ENCODE data around the gene IGSF9B.

The IGSF9B gene

DNA sequence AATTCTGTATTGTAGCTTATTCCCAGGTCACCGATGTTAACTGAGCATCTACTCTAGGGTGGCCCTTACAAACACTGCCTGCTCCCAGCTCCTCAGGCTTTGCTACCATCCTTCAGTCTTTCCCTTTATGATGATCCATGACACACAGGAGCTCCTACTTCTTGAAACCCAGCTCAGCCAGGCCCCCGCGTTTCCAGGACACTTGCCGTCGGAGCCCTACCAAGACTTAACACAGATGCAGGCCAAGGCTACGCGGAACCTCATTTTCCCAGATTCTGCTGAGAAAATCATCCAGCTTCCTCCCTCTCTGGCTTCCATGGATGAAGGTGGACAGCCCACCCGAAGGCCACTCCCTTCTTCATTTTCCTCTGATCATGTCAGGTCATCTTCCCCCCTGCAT lies 18.6 kb downstream of the IGSF9B start:
- DNase-seq (ENCODE audit: low spot score) = no peak

- no peak for DNase-seq (ENCODE audit: low spot score)
Measured at GRCh38 chr11:133937468-133937867, 19.3 kb downstream of the IGSF9B start.

- no peak for DNase-seq (ENCODE audit: low spot score)
Measured at GRCh38 chr11:133937015-133937414, 19.8 kb downstream of the IGSF9B start.

DNA sequence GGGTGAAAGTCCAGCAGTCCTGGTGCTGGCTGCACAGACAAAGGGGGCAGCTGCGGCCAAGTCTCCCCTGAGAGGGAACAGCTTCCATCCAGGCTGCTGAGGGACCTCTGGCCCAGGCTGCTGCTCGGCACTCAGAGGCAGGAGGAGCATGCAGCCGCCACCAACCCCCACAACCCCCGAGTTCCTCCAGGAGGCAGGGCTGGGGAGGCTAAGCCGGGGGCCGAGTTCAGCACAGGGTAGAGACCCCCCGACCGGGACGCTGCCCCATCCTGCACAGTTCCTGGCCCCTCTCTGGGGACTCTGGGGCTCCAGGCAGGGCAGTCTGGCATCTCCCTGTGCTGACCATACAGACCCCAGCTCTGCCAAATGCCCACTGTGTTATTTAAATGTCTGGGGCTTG lies 20.2 kb downstream of the IGSF9B start:
- DNase-seq (ENCODE audit: low spot score) = no peak

GRCh38 chr11:133936136-133936535 lies 20.6 kb downstream of the IGSF9B start:
- no peak for DNase-seq (ENCODE audit: low spot score)

DNA sequence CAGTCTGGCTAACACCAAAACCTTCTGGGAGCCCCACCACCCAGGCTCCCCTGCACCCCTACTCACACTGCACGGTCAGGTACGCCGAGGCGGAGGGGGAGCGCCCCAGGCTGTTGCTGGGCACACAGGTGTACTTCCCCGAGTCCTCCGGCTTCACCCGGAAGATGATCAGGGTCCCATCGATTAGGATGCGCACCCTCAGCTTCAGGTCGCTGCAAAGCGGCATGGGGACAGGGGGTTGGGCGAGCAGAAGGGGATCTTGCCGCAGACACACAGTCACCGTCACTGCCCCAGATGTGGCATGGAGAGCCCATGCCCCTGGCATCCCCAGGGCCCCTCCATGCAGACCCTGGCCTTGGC lies 21.2 kb downstream of the IGSF9B start:
- DNase-seq (ENCODE audit: low spot score) = no peak

DNA sequence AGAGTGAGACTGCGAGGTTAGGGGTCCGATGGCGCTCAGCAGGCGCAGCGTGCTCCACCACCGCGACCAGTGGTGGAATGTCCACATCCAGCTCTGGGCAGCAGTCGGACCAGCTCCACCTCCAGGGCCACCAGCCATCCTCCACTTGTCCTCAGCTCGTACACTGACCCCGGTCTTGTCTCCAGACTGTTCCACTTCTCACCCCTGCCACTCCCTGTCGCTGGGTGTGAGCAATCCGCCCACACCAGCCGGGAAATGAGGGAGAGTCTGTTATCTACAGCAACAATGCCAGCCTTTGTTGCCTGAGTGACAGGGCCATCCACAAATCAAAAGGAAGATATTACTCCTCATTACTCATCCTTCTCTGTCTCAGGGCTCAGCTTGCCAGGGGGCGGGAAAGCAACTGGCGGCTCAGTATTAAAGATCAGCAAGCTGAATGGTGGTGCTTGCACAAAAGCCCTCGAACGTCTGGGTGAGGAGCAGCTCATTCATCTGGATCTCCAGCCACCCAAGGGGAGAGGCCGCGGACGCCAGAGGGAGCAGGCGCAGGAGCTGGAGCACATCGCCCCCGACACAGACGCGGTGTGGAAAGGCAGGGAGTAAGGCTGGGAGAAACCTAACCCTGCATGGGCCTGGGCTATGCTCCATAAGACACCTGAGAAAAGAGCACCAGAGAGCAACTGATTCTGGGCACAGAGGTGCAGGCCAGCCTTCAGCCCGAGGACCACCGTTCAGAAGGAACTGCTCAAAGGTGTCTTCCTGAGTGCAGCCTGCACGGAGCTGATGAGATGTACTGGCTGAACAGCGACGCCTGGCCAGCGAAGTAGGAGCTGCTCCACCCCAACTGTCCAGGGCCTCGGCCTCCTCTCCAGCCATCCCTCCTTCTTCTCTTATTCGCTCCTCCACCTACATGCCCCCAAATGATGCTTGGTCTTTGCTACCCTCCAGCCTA lies 21.9 kb downstream of the IGSF9B start:
- no peak for DNase-seq (ENCODE audit: low spot score)

DNA sequence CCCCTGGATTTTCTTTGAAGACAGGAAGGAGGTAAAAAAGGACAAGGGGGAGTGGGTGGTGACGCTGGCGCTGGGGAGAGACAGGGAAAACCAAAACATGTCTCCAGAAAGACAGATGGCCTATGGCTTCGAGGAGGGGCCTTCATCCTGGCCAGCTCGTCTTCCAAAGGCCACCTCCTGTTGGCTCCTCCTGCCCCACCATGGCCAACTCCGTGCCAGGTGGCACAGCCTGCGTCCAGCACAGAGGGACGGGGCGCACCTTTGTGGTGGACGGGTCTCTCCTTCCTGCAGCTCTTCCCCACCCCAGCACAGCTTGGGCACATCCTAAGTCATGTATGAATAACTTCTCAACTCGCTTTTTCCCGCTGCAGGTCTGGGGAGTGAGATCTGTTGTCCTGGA lies 22.7 kb downstream of the IGSF9B start:
- DNase-seq (ENCODE audit: low spot score) = no peak

DNA sequence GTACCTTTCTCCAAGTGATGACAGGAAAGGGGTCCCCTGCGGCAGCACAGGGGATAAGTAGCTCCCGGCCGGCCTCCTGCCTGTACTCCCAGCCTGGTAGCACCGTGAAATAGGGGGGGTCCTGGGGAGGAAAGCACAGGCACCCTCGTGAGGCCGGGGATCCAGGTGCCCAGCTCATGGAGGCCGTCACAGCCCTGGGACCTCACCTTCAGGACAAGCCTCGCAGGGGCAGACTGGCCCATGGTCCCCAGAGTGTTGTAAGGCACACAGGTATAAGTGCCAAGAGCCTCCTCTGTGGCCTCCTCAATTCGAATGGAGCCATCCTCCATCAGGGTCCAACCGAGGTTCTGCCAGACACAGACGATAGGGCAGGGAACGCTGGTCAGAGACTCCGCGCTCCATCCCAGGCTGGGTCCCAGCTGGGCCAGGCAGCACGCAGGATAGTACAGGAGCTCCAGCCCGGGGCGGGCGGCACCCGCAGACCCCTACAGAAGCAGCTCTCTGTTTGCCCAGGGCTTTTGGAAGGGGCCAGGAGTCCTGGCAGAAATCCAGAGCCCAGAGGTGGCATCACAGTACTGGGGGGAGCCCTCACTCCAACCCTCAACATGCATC lies 25.2 kb downstream of the IGSF9B start:
- DNase-seq (ENCODE audit: low spot score) = no peak

- DNase-seq (ENCODE audit: low spot score) = no peak
Measured at GRCh38 chr11:133930767-133931448, 25.9 kb downstream of the IGSF9B start.

- DNase-seq (ENCODE audit: low spot score) = no peak
Measured at GRCh38 chr11:133930053-133930766, 26.6 kb downstream of the IGSF9B start.

DNA sequence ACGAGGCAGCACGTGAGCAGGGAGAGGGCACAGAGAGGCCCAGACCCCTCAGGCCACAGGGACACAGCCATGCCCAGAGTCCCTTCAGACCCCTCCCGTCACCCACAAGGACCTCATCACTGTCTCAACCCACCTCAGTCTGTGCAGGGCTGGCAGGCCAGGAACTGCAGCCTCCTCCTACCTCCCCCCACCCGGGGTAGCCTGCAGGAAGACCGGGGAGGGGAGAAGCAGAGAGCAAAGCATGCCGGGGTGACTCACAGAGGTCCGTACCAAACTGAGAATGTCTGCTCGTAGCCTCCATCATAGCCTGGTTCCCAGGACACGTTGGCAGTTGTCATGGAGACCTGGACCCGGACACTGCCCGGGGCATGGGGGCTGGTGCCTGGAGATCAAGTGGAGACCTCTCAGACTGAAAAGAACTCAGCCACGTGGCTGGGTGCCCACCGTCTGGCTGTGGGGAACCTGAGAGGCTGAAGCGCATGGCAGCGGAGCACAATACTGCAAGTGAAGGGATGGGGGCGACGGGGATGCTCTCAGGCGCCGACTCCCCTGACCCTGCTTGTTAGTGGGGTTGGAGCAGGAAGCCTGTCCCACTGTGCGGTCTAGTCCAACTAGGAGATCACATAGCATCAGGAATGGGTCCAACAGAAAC lies 27.2 kb downstream of the IGSF9B start:
- no peak for DNase-seq (ENCODE audit: low spot score)

- DNase-seq (ENCODE audit: low spot score) = no peak
Measured at GRCh38 chr11:133928628-133929059, 28.1 kb downstream of the IGSF9B start.

GRCh38 chr11:133927690-133928627 lies 28.8 kb downstream of the IGSF9B start:
- DNase-seq (ENCODE audit: low spot score) = no peak

GRCh38 chr11:133926466-133927246 lies 30.1 kb downstream of the IGSF9B start:
- DNase-seq (ENCODE audit: low spot score) = no peak

DNA sequence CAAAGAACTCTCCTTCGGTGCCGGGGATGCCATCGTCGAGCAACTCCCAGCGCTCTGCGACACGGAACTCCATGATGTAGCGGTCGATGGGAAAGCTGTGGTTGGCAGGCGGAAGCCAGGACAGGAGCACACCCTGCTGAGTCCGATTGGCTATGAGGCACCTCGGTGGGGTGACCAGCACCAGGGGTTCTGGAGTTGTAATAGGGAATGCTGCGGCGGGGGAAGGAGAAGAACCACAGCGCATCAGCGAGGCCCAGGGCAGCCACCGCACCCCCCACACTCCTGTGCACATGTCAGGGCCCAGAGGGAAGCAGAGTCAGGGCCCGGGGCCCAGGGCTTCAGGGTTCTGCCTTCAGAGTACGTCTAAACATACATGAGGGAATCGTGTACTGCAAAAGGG lies 31.0 kb downstream of the IGSF9B start:
- no peak for DNase-seq (ENCODE audit: low spot score)

- DNase-seq (ENCODE audit: low spot score) = no peak
Measured at GRCh38 chr11:133924661-133925060, 32.1 kb downstream of the IGSF9B start.

DNA sequence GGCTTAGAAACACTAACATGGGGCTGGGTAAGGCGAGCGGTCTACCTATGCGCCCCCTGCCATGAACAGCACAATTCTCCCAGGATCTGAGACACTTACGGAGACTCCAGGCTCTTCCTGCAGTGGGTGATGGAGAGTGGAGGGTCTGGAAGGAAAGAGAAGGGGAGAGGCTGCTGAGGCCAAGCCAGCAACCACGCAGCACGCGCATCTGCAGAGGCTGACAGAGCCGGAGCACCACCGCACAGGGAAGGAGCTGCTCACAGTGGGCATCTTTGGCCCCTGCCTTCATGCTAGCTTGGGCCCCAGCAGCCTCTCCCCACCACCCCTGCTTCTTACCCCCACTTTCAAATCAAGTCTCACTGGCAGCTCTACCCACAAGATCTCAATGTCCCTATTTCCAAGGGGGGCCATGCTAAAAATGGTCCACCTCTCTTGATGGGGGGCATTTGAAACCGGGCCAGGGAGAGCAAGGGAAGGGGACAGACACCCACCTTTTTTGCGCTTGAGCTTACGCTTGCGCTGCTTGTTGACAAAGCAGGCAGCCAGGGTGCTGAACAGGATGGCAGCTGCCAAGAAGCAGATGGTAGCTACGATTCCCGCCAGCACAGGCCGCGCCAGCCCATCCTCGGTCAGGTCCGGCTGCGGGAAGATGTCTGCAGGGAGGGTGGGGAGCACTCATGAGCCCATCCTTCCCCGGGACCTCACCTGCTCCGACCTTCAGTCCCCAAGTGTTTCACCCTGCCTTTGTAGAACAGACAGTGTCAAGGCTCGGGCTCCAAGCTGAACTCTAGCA lies 34.5 kb downstream of the IGSF9B start:
- no peak for DNase-seq (ENCODE audit: low spot score)

DNA sequence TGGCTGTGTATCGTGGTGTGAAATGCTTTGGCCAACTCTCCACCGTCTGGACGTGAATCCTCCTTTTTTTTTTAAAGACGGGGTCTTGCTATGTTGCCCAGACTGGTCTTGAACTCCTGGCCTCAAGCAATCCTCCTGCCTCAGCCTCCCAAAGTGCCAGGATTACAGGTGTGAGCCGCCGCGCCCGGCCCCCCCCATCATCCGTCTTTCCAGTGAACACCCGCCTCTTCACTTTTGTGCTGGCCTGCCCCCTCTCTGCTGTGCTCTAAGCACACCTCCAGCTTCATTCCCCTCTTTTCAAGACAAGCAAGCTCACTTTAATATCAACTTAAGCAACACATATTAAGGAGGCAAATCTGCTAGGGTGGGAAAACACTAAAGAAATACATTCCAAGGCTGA lies 35.3 kb downstream of the IGSF9B start:
- DNase-seq (ENCODE audit: low spot score) = no peak
